Stimulated activated CD8-positive, alpha-beta memory T cell treated with anti-CD3 and anti-CD28 coated beads, Interleukin-7, amount 100 ng/mL, for 1 hour (primary cell): ENCODE results near the gene TTC6.

Source experiments
- DNase-seq, 2 donors: peaks; one replicate each; pipeline ENCODE4 v3.0.0-alpha.2; 2020; ENCODE audit warnings: low read depth in 2 of 2

The TTC6 gene

DNA sequence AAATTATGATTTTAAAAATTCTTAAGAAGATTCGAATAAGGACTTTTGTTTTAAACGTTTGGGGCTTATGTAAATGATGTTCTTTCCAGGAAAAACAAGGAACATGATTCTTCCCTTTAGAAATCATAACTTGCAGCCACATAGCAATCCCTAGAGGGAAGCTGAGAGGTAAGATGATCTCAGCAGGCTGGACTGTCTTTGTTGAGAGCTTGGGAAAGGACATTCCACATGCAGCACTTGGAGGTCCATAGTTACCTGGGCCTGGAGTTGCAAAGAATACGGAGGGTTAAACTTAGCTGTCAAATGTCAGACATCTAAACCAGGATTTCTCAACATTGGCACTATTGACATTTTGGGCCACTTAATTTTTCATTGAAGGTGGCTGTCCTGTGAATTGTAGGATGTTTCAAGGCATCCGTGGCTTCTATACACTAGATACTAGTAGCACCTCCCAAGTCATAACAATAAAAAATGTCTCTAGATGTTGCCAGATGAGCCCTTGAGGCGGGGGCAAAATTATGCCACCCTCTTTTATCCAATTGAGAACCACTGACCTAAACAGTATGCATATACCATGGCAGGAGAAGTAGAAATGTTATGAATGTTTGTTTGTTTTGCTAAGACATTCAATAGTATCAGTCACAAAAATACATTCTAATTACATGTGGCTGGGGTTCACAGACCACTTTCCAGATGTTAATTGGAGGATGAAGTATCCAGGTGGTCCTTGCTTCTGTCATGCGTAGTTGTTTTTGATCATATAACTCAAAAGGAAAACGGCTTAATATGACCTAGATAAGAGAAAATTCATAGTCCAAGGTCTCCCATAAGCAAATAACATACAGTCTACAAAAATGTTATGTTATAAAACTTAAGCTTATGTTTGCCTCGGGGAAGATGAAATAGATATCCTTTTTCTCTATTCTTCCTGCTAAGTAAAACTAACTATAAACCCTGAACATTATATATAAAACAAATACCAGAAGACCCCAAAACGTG, 30.5 kb downstream of the TTC6 start:
- no peak for DNase-seq

DNA sequence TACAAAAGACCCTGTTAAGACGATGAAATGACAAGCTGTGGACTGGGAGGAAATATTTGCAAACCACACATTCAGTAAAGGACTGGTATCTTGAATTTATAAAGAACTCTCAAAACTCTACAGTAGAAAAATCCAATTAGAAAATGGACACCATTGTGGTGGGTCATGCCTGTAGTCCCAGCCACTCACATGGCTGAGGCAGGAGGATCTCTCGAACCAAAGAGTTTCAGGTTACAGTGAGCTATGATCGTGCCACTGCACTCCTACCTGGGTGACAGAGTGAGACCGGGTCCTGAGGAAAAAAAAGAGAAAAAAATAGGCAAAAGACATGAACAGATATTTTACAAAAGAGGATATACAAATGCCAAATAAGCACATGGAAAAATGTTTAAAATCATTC, 41.9 kb downstream of the TTC6 start:
- DNase-seq: no peak

DNA sequence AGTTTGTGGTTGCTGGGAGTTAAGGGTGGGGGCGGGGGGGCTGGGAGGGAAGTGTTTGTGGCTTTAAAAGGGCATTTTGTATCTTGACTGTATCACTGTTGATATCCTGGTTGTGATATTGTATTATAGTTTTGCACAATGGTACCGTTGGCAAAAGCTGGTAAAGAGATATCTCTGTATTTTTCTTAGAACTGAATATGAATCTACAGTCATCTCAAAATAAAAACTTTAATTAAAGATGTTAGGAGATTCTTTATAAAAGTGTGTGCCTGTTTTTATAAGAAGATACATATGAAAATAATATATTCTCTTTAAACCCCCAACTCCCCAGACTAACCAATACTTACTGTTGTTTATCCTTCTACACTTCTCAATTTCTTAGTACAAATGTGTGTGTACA, 43.2 kb downstream of the TTC6 start:
- DNase-seq: no peak

DNA sequence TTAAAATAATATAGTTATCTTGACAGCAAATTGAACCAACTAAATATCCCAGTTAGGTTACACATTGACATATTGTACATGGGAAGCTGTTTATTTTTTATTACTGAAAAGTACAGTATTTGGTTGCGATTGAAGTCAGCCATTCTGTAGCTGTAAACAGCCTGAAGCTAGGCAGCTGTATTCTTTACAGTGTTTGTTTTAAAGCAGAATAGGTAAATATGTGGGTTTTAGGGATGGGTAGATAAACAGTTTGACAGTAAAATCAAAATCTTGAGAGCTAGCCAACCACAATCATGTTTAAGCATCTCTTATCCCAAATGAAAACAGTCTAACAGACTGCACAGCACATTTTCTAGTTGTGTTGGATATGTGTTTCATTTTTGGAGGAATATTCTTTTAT, 45.7 kb downstream of the TTC6 start:
- no peak for DNase-seq

DNA sequence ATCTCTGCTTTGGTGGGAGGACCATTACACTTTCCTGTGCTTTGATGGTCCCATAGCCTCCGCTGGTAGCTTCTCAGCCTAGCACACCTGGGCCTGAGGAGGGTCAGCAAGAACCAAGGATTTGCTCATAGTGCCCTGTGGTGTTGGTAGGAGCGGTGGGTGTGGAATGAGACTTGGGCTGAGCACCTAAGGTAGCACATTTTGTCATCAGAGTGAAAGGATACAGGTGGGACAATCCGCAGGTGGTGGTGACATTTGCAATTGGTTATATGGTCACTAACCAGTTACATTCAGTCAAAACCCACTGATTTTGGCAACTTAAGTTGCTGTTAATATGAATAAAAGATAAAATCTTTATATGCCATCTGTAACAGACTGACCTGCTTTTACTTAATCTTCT, 46.7 kb downstream of the TTC6 start:
- no peak for DNase-seq

DNA sequence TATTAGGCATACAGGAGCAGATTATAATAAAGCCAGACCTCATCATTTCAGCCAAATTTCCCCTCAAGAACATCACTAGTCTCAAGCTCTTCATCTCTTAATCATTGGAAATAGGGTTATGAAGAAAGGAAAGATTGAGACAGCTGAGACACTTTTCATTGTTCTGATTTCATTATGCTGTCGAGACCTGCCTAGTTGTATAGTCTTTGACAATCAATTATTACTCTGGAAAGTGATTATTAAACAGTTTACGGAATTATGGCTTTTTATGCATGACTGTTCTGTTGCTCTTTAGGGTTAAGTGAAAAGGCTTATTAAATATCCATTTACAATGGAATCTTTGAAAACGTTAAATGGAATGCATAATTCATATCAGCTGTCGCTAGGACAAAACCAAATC, 48.3 kb downstream of the TTC6 start:
- DNase-seq: no peak
